GM12865 (cell line): Measurements from ENCODE around the gene FAM151B.

ENCODE experiments used
- DNase-seq: peaks from one replicate; pipeline ENCODE4 v3.0.0; 2010; ENCODE audit warnings: low read depth
- H3K4me3 ChIP-seq: 2 replicates; pipeline ENCODE4 v1.5.1; 2011; ENCODE audit warnings: mild to moderate bottlenecking, low read depth, low read length, control low read depth
- CTCF ChIP-seq: IDR thresholded peaks from 2 replicates; pipeline ENCODE4 v1.5.1; 2011; ENCODE audit warnings: low read length, control low read depth, low read depth, inconsistent platforms; ENCODE audit not compliant: insufficient read depth; ENCODE audit errors: missing control alignments

FAM151B gene

GRCh38 chr5:80568251-80568650, 80.4 kb downstream of the FAM151B start:
- H3K4me3 ChIP-seq: no peak overlapping the region
- DNase-seq: no peak
- TF ChIP-seq CTCF: no peak

GRCh38 chr5:80569086-80569960, 81.4 kb downstream of the FAM151B start:
- TF ChIP-seq CTCF: no peak
- peak overlapping the region; percentile 54 for H3K4me3 ChIP-seq
- DNase-seq: peak; percentile 5

GRCh38 chr5:80569961-80570786, 82.3 kb downstream of the FAM151B start, which contains the start of gene ANKRD34B:
Gene ANKRD34B (minus strand): TSS chr5:80570280. CDS start chr5:80560019, 10,261 bp downstream.
- DNase-seq: peak; percentile 63
- TF ChIP-seq CTCF: no peak
- H3K4me3 ChIP-seq: peak within 1 kb of the TSS; percentile 54

GRCh38 chr5:80573062-80573461, 85.2 kb downstream of the FAM151B start:
- no peak for TF ChIP-seq CTCF
- no peak overlapping the region for H3K4me3 ChIP-seq
- DNase-seq: no peak

- no peak overlapping the region for H3K4me3 ChIP-seq
- no peak for TF ChIP-seq CTCF
- peak; percentile 16 for DNase-seq
Observed at GRCh38 chr5:80576383-80576782, 88.5 kb downstream of the FAM151B start.

GRCh38 chr5:80577707-80578106, 89.8 kb downstream of the FAM151B start:
- no peak for DNase-seq
- no peak for TF ChIP-seq CTCF
- H3K4me3 ChIP-seq: no peak overlapping the region
